ENCODE data around the gene CNR2.

CNR2 gene

DNA sequence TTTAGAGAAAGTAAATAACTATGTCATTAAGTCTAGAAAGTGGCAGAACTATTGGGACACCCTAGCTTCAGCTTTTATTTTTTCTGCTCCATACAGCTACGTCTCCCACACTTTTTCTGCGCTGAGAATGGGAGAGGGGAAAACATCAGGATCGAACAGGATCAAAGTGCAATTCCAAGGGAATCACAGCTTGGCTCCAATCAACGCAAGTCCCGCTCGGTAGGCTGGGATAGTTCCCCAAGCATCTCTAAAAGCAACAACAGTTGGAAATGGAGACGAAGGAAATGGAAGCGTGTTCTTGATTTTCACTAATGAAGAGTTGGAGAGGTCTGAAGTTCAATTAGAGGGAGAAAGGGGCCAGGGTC, 88.5 kb downstream of the CNR2 start:
- no peak for TF ChIP-seq ZFX (IDR thresholded peaks at IDR 0.05)
- TF ChIP-seq, protein P1, sequence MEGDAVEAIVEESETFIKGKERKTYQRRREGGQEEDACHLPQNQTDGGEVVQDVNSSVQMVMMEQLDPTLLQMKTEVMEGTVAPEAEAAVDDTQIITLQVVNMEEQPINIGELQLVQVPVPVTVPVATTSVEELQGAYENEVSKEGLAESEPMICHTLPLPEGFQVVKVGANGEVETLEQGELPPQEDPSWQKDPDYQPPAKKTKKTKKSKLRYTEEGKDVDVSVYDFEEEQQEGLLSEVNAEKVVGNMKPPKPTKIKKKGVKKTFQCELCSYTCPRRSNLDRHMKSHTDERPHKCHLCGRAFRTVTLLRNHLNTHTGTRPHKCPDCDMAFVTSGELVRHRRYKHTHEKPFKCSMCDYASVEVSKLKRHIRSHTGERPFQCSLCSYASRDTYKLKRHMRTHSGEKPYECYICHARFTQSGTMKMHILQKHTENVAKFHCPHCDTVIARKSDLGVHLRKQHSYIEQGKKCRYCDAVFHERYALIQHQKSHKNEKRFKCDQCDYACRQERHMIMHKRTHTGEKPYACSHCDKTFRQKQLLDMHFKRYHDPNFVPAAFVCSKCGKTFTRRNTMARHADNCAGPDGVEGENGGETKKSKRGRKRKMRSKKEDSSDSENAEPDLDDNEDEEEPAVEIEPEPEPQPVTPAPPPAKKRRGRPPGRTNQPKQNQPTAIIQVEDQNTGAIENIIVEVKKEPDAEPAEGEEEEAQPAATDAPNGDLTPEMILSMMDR (conservative IDR thresholded peaks at IDR 0.05), result no peak
- peak overlapping the region; percentile 92 for H3K27ac ChIP-seq

DNA sequence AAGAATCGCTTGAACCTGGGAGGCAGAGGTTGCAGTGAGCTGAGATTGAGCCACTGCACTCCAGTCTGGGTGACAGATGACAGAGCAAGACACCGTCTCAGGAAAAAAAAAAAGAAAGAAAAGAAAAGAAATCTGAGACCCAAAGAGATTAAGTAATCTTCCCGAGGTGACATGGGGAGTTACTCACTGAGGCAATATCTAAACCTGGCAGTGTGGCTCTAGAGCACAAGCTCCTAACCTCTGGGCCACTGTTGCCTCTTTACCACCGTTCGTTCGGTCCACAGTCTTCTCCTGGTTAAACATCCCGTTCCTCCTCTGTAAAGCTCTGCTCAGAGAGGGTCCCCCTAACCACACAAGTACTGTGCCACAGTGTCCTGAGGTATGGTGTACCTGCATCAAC, 89.4 kb downstream of the CNR2 start:
- TF ChIP-seq, protein P1 (conservative IDR thresholded peaks at IDR 0.05), result no peak
- TF ChIP-seq ZFX (IDR thresholded peaks at IDR 0.05), result no peak
- H3K27ac ChIP-seq, result no peak overlapping the region

Data from C4-2B (cell line).